Duodenal mucosa (tissue), 2 donors: ENCODE results near the gene KRTAP5-6.
"Not testable (repeated sequence)": the region's sequence is repeated elsewhere in the genome, so short reads cannot be mapped to it uniquely, and the experiment has no call there.

Experiments
- H3K27ac ChIP-seq: one replicate; pipeline ENCODE4 v1.7.0; 2013; ENCODE audit warnings: low read depth, low read length
- H3K27me3 ChIP-seq, 2 donors: one replicate each; pipeline ENCODE4 v1.7.0; 2013; ENCODE audit warnings: low read length in 2 of 2, control low read depth in 1 of 2; ENCODE audit not compliant: insufficient read depth in 2 of 2, control insufficient read depth in 1 of 2
- H3K36me3 ChIP-seq, 2 donors: one replicate each; pipeline ENCODE4 v1.7.0; 2013; ENCODE audit warnings: low read length in 2 of 2, control low read depth in 1 of 2; ENCODE audit not compliant: insufficient read depth in 2 of 2, control insufficient read depth in 1 of 2
- H3K4me1 ChIP-seq, 2 donors: one replicate each; pipeline ENCODE4 v1.7.0; 2013; ENCODE audit warnings: low read length in 2 of 2, control low read depth in 1 of 2; ENCODE audit not compliant: insufficient read depth in 2 of 2, control insufficient read depth in 1 of 2
- H3K4me3 ChIP-seq, 2 donors: one replicate each; pipeline ENCODE4 v1.7.0; 2013; ENCODE audit warnings: low read length in 2 of 2, low read depth in 1 of 2
- H3K9ac ChIP-seq, 2 donors: one replicate each; pipeline ENCODE4 v1.7.0; 2013; ENCODE audit warnings: low read length in 2 of 2, low read depth in 1 of 2
- H3K9me3 ChIP-seq, 2 donors: one replicate each; pipeline ENCODE4 v1.7.0; 2013; ENCODE audit warnings: low read length in 2 of 2, control low read depth in 1 of 2; ENCODE audit not compliant: control insufficient read depth in 1 of 2

Gene KRTAP5-6

DNA sequence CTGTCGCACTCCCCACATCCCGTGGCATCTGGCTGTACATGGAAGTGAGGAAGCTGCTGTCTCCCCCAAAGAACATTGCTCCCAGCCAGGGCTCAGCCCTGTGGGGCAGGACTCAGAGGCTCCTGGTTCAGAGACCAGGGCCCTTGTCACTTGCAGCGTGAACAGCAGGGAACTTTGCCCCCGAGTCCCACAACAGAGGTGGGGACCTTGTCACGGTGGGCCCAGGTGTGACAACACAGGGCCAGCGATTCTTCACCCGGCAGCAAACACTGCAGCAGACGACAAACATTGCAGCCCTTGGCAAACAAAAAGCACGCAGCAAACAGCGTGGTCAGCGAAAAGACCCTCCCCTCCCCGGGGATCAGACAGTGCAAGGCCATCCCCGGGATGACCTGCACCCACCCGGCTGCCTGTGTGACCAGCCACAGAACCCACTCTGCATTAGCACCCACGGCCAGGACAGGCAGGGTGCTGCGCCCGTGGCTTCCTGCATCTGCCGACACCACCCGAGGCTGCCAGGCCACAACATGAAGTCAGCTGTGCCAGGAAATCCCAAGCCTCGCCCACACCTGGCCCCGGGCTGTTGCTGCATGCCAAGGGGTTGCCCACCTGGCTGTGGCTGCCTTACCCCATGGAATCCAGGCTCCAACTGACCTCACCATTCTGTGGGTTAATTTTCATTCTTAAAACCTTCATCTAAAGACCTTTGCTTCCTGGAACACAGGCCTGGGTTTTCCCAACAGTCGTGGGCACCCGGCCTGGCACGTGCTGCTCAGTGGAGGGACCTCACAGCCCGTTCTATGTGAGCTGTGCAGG is 35.3 kb upstream of the KRTAP5-6 start:
- not testable (repeated sequence) for H3K4me3 ChIP-seq, H3K27ac ChIP-seq, H3K9ac ChIP-seq, H3K9me3 ChIP-seq, H3K36me3 ChIP-seq, H3K27me3 ChIP-seq, H3K4me1 ChIP-seq

GRCh38 chr11:1662699-1663283 is 34.2 kb upstream of the KRTAP5-6 start:
- H3K9me3 ChIP-seq, H3K27me3 ChIP-seq, H3K9ac ChIP-seq, H3K36me3 ChIP-seq, H3K4me1 ChIP-seq, H3K4me3 ChIP-seq, H3K27ac ChIP-seq: not testable (repeated sequence)

- H3K9me3 ChIP-seq: no peaks in the 10 kb centered on the region
- peaks cover 6 to 20% of the 10 kb centered on the region in 2 donors for H3K27me3 ChIP-seq
- no peak overlapping the region for H3K9ac ChIP-seq
- no peaks in the 10 kb centered on the region for H3K36me3 ChIP-seq
- no peaks in the 10 kb centered on the region for H3K4me1 ChIP-seq
- H3K27ac ChIP-seq: no peak overlapping the region
- no peak overlapping the region for H3K4me3 ChIP-seq
Measured at GRCh38 chr11:1665313-1665712, 31.7 kb upstream of the KRTAP5-6 start.

- H3K36me3 ChIP-seq: no peaks in the 10 kb centered on the region
- H3K4me1 ChIP-seq: no peaks in the 10 kb centered on the region
Measured at GRCh38 chr11:1667121-1667850, 29.7 kb upstream of the KRTAP5-6 start.

DNA sequence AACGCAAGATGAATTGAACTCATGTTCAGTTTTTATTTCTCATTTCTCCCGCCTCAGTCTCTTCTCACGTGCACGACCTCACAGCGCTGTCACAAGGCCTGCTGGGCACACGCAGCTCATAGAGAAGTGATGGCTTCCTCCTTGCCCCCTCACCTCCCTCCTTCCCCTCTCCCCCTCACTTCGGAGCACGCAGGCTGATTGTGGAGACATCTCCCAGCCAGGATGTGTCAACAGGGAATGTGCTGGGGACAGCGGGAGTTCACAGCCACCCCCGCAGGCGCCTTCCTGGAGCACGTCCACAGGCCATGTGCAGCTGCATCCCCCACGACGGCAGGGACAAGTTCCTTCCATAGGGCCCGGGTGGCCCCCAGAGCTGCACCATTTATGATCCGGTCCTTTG is 29.1 kb upstream of the KRTAP5-6 start:
- H3K4me3 ChIP-seq: no peak overlapping the region
- no peaks in the 10 kb centered on the region for H3K9me3 ChIP-seq
- H3K9ac ChIP-seq: no peak overlapping the region
- H3K36me3 ChIP-seq: no peaks in the 10 kb centered on the region
- H3K4me1 ChIP-seq: no peaks in the 10 kb centered on the region
- H3K27ac ChIP-seq: no peak overlapping the region
- peaks cover 6 to 20% of the 10 kb centered on the region in 2 donors for H3K27me3 ChIP-seq

More at GRCh38 chr11:1667121-1667850, 29.7 kb upstream of the KRTAP5-6 start:
- peak overlapping the region; percentile 20 for H3K27ac ChIP-seq
- no peak overlapping the region for H3K4me3 ChIP-seq
- peaks cover 6 to 17% of the 10 kb centered on the region in 2 donors for H3K27me3 ChIP-seq
- no peaks in the 10 kb centered on the region for H3K9me3 ChIP-seq
- H3K9ac ChIP-seq: no peak overlapping the region

GRCh38 chr11:1668911-1669473 is 28.0 kb upstream of the KRTAP5-6 start:
- H3K27ac ChIP-seq: no peak overlapping the region
- H3K9ac ChIP-seq: no peak overlapping the region
- H3K4me1 ChIP-seq: no peaks in the 10 kb centered on the region
- H3K27me3 ChIP-seq: peaks cover 6 to 21% of the 10 kb centered on the region in 2 donors
- no peaks in the 10 kb centered on the region for H3K9me3 ChIP-seq
- H3K36me3 ChIP-seq: no peaks in the 10 kb centered on the region
- no peak overlapping the region for H3K4me3 ChIP-seq

- no peak overlapping the region for H3K4me3 ChIP-seq
- no peak overlapping the region for H3K9ac ChIP-seq
- peaks cover 12 to 28% of the 10 kb centered on the region in 2 donors for H3K27me3 ChIP-seq
- no peaks in the 10 kb centered on the region for H3K36me3 ChIP-seq
- no peaks in the 10 kb centered on the region for H3K9me3 ChIP-seq
- H3K27ac ChIP-seq: no peak overlapping the region
- H3K4me1 ChIP-seq: no peaks in the 10 kb centered on the region
Measured at GRCh38 chr11:1669546-1670218, 27.3 kb upstream of the KRTAP5-6 start.

DNA sequence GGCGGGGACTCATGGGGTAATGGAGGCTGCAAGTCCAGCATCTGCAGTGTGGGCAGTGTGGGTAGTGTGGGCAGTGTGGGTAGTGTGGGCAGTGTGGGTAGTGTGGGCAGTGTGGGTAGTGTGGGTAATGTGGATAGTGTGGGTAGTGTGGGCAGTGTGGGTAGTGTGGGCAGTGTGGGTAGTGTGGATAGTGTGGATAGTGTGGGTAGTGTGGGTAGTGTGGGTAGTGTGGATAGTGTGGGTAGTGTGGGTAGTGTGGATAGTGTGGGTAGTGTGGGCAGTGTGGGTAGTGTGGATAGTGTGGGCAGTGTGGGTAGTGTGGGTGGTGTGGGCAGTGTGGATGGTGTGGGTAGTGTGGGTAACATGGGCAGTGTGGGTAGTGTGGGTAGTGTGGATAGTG is 26.5 kb upstream of the KRTAP5-6 start:
- H3K27ac ChIP-seq, H3K9ac ChIP-seq, H3K9me3 ChIP-seq, H3K4me3 ChIP-seq, H3K36me3 ChIP-seq, H3K4me1 ChIP-seq: not testable (repeated sequence)
- H3K27me3 ChIP-seq: peaks cover 12 to 31% of the 10 kb centered on the region in 2 donors

GRCh38 chr11:1670905-1671371 is 26.1 kb upstream of the KRTAP5-6 start:
- no peak overlapping the region for H3K9ac ChIP-seq
- H3K27me3 ChIP-seq: peaks cover 17 to 33% of the 10 kb centered on the region in 2 donors
- no peaks in the 10 kb centered on the region for H3K36me3 ChIP-seq
- H3K9me3 ChIP-seq: no peaks in the 10 kb centered on the region
- H3K27ac ChIP-seq: no peak overlapping the region
- H3K4me1 ChIP-seq: no peaks in the 10 kb centered on the region
- H3K4me3 ChIP-seq: no peak overlapping the region
